ENCODE results near the gene C19orf25. TPM values are rescaled to one million over a fixed set of nuclear protein-coding genes. Genes with fewer than 3 reads are reported as not detected.

Gene C19orf25
- total and polyA plus RNA-seq, 4 donors, result 24.1 to 42.6 (median 34.5) TPM

GRCh38 chr19:1434577-1435060, 44.4 kb downstream of the C19orf25 start:
- TF ChIP-seq CTCF (IDR thresholded peaks at IDR 0.05; ENCODE audit: control extremely low read depth, extremely low read depth), result no peak
- Histone ChIP-seq H3K27ac (ENCODE audit: low read depth in 1 of 2, low read length in 1 of 2) (no peak overlapping the region), H3K36me3 (ENCODE audit: control insufficient read depth in 4 of 4, insufficient read depth in 4 of 4, low read length in 4 of 4) (peaks cover 3 to 54% (median 21%) of the 10 kb centered on the region in 4 donors), H3K9ac (ENCODE audit: insufficient read depth in 1 of 2, low read length in 2 of 2) (no peak overlapping the region), H3K4me3 (no peak overlapping the region), H3K4me1 (ENCODE audit: control insufficient read depth in 5 of 5, insufficient read depth in 5 of 5, low read length in 5 of 5) (peaks cover 0 to 6% (median 2%) of the 10 kb centered on the region in 5 donors), H3K27me3 (ENCODE audit: control insufficient read depth in 3 of 3, insufficient read depth in 3 of 3, low read length in 2 of 3) (no peaks in the 10 kb centered on the region), H3K9me3 (ENCODE audit: control insufficient read depth in 4 of 4, insufficient read depth in 3 of 4, low read length in 3 of 4) (no peaks in the 10 kb centered on the region)
- 91% methylated on average over 39 of the region's 39 CpGs for WGBS, 2 donors
- DNase-seq (no peak), ATAC-seq (ENCODE audit: insufficient read depth, low FRiP score) (no peak)

- Histone ChIP-seq H3K4me1 (ENCODE audit: control insufficient read depth in 5 of 5, insufficient read depth in 5 of 5, low read length in 5 of 5) (peaks cover 0 to 3% (median 0%) of the 10 kb centered on the region in 5 donors), H3K36me3 (ENCODE audit: control insufficient read depth in 4 of 4, insufficient read depth in 4 of 4, low read length in 4 of 4) (peaks cover 3 to 57% (median 20%) of the 10 kb centered on the region in 4 donors), H3K9ac (ENCODE audit: insufficient read depth in 1 of 2, low read length in 2 of 2) (no peak overlapping the region), H3K27me3 (ENCODE audit: control insufficient read depth in 3 of 3, insufficient read depth in 3 of 3, low read length in 2 of 3) (no peaks in the 10 kb centered on the region), H3K9me3 (ENCODE audit: control insufficient read depth in 4 of 4, insufficient read depth in 3 of 4, low read length in 3 of 4) (no peaks in the 10 kb centered on the region), H3K27ac (ENCODE audit: low read depth in 1 of 2, low read length in 1 of 2) (no peak overlapping the region), H3K4me3 (no peak overlapping the region)
- TF ChIP-seq CTCF (IDR thresholded peaks at IDR 0.05; ENCODE audit: control extremely low read depth, extremely low read depth), result no peak
- DNase-seq (no peak), ATAC-seq (ENCODE audit: insufficient read depth, low FRiP score) (no peak)
- 94 to 95% methylated on average over 17 of the region's 17 CpGs for WGBS, 2 donors
Observed at GRCh38 chr19:1434040-1434366, 45.0 kb downstream of the C19orf25 start.

GRCh38 chr19:1433119-1434039, 45.6 kb downstream of the C19orf25 start:
- no peak overlapping the region for H3K9ac ChIP-seq (ENCODE audit: insufficient read depth in 1 of 2, low read length in 2 of 2)
- no peak overlapping the region for H3K4me3 ChIP-seq
- H3K27ac ChIP-seq (ENCODE audit: low read depth in 1 of 2, low read length in 1 of 2), result no peak overlapping the region
- H3K4me1 ChIP-seq (ENCODE audit: control insufficient read depth in 5 of 5, insufficient read depth in 5 of 5, low read length in 5 of 5), result peaks cover 0 to 3% (median 0%) of the 10 kb centered on the region in 5 donors
- ATAC-seq (ENCODE audit: insufficient read depth, low FRiP score) (no peak), DNase-seq (no peak)
- WGBS, 2 donors, result 91 to 93% methylated on average over 47 of the region's 47 CpGs
- H3K27me3 ChIP-seq (ENCODE audit: control insufficient read depth in 3 of 3, insufficient read depth in 3 of 3, low read length in 2 of 3), result no peaks in the 10 kb centered on the region
- no peak for TF ChIP-seq CTCF (IDR thresholded peaks at IDR 0.05; ENCODE audit: control extremely low read depth, extremely low read depth)
- H3K9me3 ChIP-seq (ENCODE audit: control insufficient read depth in 4 of 4, insufficient read depth in 3 of 4, low read length in 3 of 4), result no peaks in the 10 kb centered on the region
- peaks cover 3 to 61% (median 21%) of the 10 kb centered on the region in 4 donors for H3K36me3 ChIP-seq (ENCODE audit: control insufficient read depth in 4 of 4, insufficient read depth in 4 of 4, low read length in 4 of 4)

All from lung (tissue), 12 donors.